Measurements from ENCODE around the gene PARP3. TPM values are rescaled to one million over a fixed set of nuclear protein-coding genes. Genes with fewer than 3 reads are reported as not detected.

Gene PARP3
- total and polyA plus RNA-seq, 9 of the 15 experiments (the other 6 are each of a cell fraction or from before 2014, with no cell fraction given): 0.46 to 6.6 (median 4.5) TPM

DNA sequence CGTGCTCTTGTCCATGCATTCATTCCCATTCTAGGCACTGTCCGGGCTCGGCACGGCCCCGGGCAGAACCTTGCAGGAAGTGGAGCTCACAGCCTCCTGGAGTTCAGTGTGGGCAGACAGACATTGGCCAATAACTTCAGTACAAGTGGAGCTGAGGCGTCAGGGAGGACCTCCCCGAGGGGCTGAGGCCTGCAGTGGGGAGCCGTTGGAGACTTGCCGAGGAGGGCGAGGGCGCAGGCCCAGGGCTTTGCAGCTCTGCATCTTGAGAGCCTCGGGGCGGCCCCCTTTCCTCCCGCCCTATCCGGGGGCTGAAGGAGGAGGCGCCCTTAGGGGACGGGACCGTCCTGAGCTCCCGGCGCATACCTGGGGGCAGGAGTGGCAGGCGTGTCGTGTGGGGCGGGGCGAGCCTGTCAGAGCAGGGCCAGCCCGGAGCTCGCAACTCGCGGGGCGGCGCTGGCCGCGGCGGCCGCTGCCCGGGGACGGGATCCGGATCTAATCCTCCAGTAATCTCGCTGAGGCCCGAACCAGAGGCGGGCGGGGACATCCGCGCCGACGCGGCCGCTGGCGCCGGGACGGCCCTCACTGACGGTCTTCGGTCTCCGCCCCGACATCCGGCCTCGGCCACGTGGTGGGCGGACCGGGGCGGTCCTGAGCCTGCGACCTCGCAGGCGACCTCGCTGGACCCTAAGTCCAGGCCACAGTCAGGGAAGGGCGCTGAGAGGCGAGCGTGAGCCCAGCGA is 40.8 kb downstream of the PARP3 start, which contains the start of gene ACY1 (continued):
- TF ChIP-seq GTF2E2 (tag; IDR thresholded peaks at IDR 0.05): peak; percentile 70; the same call in 1 of the 2 replicates
- no peak for TF ChIP-seq ZNF830 (CRISPR knock-in tag; IDR thresholded peaks at IDR 0.05)
- no peak for TF ChIP-seq ZNF217 (CRISPR knock-in tag; IDR thresholded peaks at IDR 0.05)
- TF ChIP-seq GATA2 (CRISPR knock-in tag; IDR thresholded peaks at IDR 0.05): peak; percentile 53; the same call in 1 of the 2 replicates
- TF ChIP-seq RBM39 (optimal IDR thresholded peaks at IDR 0.05; ENCODE audit: low read depth, low read length): no peak
- no peak for TF ChIP-seq CC2D1A (IDR thresholded peaks at IDR 0.05)
- peak; percentile 29; the same call in 1 of the 2 replicates for TF ChIP-seq CBFA2T2 (conservative IDR thresholded peaks at IDR 0.05)
- TF ChIP-seq, protein P1, sequence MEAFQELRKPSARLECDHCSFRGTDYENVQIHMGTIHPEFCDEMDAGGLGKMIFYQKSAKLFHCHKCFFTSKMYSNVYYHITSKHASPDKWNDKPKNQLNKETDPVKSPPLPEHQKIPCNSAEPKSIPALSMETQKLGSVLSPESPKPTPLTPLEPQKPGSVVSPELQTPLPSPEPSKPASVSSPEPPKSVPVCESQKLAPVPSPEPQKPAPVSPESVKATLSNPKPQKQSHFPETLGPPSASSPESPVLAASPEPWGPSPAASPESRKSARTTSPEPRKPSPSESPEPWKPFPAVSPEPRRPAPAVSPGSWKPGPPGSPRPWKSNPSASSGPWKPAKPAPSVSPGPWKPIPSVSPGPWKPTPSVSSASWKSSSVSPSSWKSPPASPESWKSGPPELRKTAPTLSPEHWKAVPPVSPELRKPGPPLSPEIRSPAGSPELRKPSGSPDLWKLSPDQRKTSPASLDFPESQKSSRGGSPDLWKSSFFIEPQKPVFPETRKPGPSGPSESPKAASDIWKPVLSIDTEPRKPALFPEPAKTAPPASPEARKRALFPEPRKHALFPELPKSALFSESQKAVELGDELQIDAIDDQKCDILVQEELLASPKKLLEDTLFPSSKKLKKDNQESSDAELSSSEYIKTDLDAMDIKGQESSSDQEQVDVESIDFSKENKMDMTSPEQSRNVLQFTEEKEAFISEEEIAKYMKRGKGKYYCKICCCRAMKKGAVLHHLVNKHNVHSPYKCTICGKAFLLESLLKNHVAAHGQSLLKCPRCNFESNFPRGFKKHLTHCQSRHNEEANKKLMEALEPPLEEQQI (IDR thresholded peaks at IDR 0.05): no peak
- no peak for TF ChIP-seq U2AF1 (optimal IDR thresholded peaks at IDR 0.05; ENCODE audit: low read depth, low read length)
- no peak for TF ChIP-seq NCOA4 (IDR thresholded peaks at IDR 0.05; ENCODE audit: partially characterized antibody)
- TF ChIP-seq, protein P2, sequence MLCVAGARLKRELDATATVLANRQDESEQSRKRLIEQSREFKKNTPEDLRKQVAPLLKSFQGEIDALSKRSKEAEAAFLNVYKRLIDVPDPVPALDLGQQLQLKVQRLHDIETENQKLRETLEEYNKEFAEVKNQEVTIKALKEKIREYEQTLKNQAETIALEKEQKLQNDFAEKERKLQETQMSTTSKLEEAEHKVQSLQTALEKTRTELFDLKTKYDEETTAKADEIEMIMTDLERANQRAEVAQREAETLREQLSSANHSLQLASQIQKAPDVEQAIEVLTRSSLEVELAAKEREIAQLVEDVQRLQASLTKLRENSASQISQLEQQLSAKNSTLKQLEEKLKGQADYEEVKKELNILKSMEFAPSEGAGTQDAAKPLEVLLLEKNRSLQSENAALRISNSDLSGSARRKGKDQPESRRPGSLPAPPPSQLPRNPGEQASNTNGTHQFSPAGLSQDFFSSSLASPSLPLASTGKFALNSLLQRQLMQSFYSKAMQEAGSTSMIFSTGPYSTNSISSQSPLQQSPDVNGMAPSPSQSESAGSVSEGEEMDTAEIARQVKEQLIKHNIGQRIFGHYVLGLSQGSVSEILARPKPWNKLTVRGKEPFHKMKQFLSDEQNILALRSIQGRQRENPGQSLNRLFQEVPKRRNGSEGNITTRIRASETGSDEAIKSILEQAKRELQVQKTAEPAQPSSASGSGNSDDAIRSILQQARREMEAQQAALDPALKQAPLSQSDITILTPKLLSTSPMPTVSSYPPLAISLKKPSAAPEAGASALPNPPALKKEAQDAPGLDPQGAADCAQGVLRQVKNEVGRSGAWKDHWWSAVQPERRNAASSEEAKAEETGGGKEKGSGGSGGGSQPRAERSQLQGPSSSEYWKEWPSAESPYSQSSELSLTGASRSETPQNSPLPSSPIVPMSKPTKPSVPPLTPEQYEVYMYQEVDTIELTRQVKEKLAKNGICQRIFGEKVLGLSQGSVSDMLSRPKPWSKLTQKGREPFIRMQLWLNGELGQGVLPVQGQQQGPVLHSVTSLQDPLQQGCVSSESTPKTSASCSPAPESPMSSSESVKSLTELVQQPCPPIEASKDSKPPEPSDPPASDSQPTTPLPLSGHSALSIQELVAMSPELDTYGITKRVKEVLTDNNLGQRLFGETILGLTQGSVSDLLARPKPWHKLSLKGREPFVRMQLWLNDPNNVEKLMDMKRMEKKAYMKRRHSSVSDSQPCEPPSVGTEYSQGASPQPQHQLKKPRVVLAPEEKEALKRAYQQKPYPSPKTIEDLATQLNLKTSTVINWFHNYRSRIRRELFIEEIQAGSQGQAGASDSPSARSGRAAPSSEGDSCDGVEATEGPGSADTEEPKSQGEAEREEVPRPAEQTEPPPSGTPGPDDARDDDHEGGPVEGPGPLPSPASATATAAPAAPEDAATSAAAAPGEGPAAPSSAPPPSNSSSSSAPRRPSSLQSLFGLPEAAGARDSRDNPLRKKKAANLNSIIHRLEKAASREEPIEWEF (CRISPR knock-in tag; IDR thresholded peaks at IDR 0.05): no peak
- no peak for TF ChIP-seq ZBED1 (IDR thresholded peaks at IDR 0.05)
- no peak for TF ChIP-seq SREBF2 (CRISPR knock-in tag; IDR thresholded peaks at IDR 0.05)
- TF ChIP-seq TGIF2 (CRISPR knock-in tag; IDR thresholded peaks at IDR 0.05): 0 out of 2 replicates have a peak, but pooled peaks have one; percentile 59
- TF ChIP-seq PHTF2 (CRISPR knock-in tag; IDR thresholded peaks at IDR 0.05): no peak
- no peak for TF ChIP-seq RAD21 (CRISPR knock-in tag; conservative IDR thresholded peaks at IDR 0.05 in 1 of 2, IDR thresholded peaks at IDR 0.05 in 1 of 2)
- TF ChIP-seq, protein P3, sequence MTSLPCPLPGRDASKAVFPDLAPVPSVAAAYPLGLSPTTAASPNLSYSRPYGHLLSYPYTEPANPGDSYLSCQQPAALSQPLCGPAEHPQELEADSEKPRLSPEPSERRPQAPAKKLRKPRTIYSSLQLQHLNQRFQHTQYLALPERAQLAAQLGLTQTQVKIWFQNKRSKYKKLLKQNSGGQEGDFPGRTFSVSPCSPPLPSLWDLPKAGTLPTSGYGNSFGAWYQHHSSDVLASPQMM (CRISPR knock-in tag; IDR thresholded peaks at IDR 0.05): no peak
- TF ChIP-seq ZNF24 (IDR thresholded peaks at IDR 0.05): no peak
- TF ChIP-seq ZSCAN32 (CRISPR knock-in tag; IDR thresholded peaks at IDR 0.05): no peak
- TF ChIP-seq ZNF232 (CRISPR knock-in tag; IDR thresholded peaks at IDR 0.05): no peak
- no peak; the same call in 1 of the 2 replicates for TF ChIP-seq NR2C1 (IDR thresholded peaks at IDR 0.05)
- no peak for TF ChIP-seq NR2C1 (tag; IDR thresholded peaks at IDR 0.05)
- no peak for TF ChIP-seq SMAD1 (IDR thresholded peaks at IDR 0.05; ENCODE audit: low read depth, low read length, partially characterized antibody)
